Astrocyte of the cerebellum (primary cell): ENCODE measurements around the gene CTNNA2.

Experiments used
- DNase-seq: peaks from one replicate; pipeline ENCODE4 v3.0.0-alpha.2; 2011; ENCODE audit warnings: low read depth
- H3K4me3 ChIP-seq: 2 replicates; pipeline ENCODE4 v1.5.1; 2011; ENCODE audit warnings: mild to moderate bottlenecking, low read depth, low read length, moderate library complexity
- CTCF ChIP-seq: IDR thresholded peaks from 2 replicates; pipeline ENCODE4 v1.5.1; 2012; ENCODE audit warnings: low read length, low read depth, moderate library complexity, mild to moderate bottlenecking; ENCODE audit errors: missing control alignments
- in situ Hi-C: cut with HindIII; loops from 2 replicates; pipeline ENCODE4 v1.10.0; 2017; ENCODE audit warnings: low sequenced_read_pairs

CTNNA2 gene

GRCh38 chr2:80113399-80113798 lies 600.5 kb downstream of the CTNNA2 start:
- no peak for TF ChIP-seq CTCF
- no peak overlapping the region for H3K4me3 ChIP-seq
- in situ Hi-C loops, result no loop called here
- no peak for DNase-seq

GRCh38 chr2:80114812-80115211 lies 602.0 kb downstream of the CTNNA2 start:
- DNase-seq, result no peak
- in situ Hi-C loops, result no loop called here
- H3K4me3 ChIP-seq, result no peak overlapping the region
- TF ChIP-seq CTCF, result no peak

- DNase-seq, result no peak
- no peak overlapping the region for H3K4me3 ChIP-seq
- in situ Hi-C loops, result no loop called here
- TF ChIP-seq CTCF, result no peak
Observed at GRCh38 chr2:80117401-80117800, 604.5 kb downstream of the CTNNA2 start.

GRCh38 chr2:80120866-80121265 lies 608.0 kb downstream of the CTNNA2 start:
- no peak overlapping the region for H3K4me3 ChIP-seq
- TF ChIP-seq CTCF, result no peak
- in situ Hi-C loops, result no loop called here
- no peak for DNase-seq

- TF ChIP-seq CTCF, result no peak
- H3K4me3 ChIP-seq, result no peak overlapping the region
- no peak for DNase-seq
- in situ Hi-C loops, result no loop called here
Observed at GRCh38 chr2:80122675-80123074, 609.8 kb downstream of the CTNNA2 start.

- H3K4me3 ChIP-seq, result no peak overlapping the region
- in situ Hi-C loops, result no loop called here
- no peak for DNase-seq
- no peak for TF ChIP-seq CTCF
Observed at GRCh38 chr2:80126596-80127189, 613.8 kb downstream of the CTNNA2 start.
